ENCODE measurements around the gene NEMP1. TPM values are rescaled to one million over a fixed set of nuclear protein-coding genes. Genes with fewer than 3 reads are reported as not detected.

NEMP1 gene
- total and polyA plus RNA-seq, 2 of the 8 experiments (the other 6 are each of a cell fraction or from before 2014, with no cell fraction given): 30.1 to 43.2 TPM

DNA sequence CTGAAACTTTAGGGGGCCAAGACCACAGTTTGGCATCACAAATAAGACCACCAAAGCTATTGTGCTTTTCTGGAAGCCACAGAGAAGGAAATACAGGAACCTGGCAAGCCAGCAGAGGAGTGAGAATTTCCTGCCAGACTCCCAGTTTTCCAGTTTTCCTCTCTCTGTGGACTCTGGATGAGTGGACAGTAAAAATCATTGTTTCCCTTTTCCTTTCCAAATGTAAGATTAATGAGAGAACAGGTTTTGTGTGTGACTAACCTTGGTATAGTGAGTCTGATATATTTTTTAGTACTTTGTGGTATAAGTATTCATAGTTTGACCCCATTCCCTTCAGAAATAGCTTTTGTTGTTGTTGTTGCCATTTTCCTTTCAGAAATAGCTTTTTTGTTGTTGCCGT, 59.7 kb downstream of the NEMP1 start:
- Histone ChIP-seq H2AK5ac (ENCODE audit: low read depth, low read length) (no peak overlapping the region), H3K4me1 (replicated peaks in 1 of 4; ENCODE audit: control insufficient read depth in 3 of 4, insufficient read depth in 4 of 4, low read length in 3 of 4) (peaks cover 4 to 9% (median 4%) of the 10 kb centered on the region in 4 experiments), H4K8ac (ENCODE audit: extremely low read depth, insufficient read depth, low read length) (no peak overlapping the region), H3K14ac (ENCODE audit: insufficient read length) (no peak overlapping the region), H3K36me3 (ENCODE audit: control insufficient read depth in 2 of 4, insufficient read depth in 4 of 4, low read length in 3 of 4) (no peaks in the 10 kb centered on the region), H4K20me1 (replicated peaks in 1 of 2; ENCODE audit: control insufficient read depth in 1 of 2, insufficient read depth in 2 of 2, low read length in 2 of 2) (no peaks in the 10 kb centered on the region), H2AFZ (ENCODE audit: low read length) (no peak overlapping the region), H2BK15ac (ENCODE audit: low read length) (no peak overlapping the region), H2BK5ac (ENCODE audit: low read depth, low read length) (no peak overlapping the region), H3K23ac (ENCODE audit: insufficient read length) (no peak overlapping the region), H2BK12ac (ENCODE audit: low read depth, low read length) (no peak overlapping the region), H3K4me3 (ENCODE audit: extremely low read depth in 1 of 4, insufficient read depth in 2 of 4, low read depth in 3 of 4, low read length in 4 of 4) (no peak overlapping the region), H4K5ac (ENCODE audit: insufficient read length, low read depth, low read length) (no peak overlapping the region), H4K91ac (replicated peaks; ENCODE audit: insufficient read length, low read length) (no peak overlapping the region), H3K27ac (ENCODE audit: low read depth, low read length) (no peak overlapping the region), H3K79me1 (ENCODE audit: low read depth, low read length) (no peaks in the 10 kb centered on the region), H3K27me3 (replicated peaks in 1 of 4; ENCODE audit: control insufficient read depth in 3 of 4, extremely low read depth in 1 of 4, insufficient read depth in 3 of 4, low read length in 3 of 4) (no peaks in the 10 kb centered on the region), H2BK120ac (replicated peaks; ENCODE audit: low read depth, low read length) (no peak overlapping the region), H2BK20ac (ENCODE audit: low read length) (no peak overlapping the region), H3K23me2 (ENCODE audit: low read depth, low read length) (no peaks in the 10 kb centered on the region; the same call in 1 of the 2 replicates), H3K56ac (replicated peaks; ENCODE audit: insufficient read length, low read depth, low read length) (no peak overlapping the region), H3K4ac (replicated peaks; ENCODE audit: insufficient read length, low read depth, low read length) (no peak overlapping the region), H3K18ac (ENCODE audit: extremely low read depth, low read length) (no peak overlapping the region), H3K9ac (replicated peaks in 1 of 4; ENCODE audit: extremely low read depth in 1 of 4, low read depth in 3 of 4, low read length in 3 of 4) (no peak overlapping the region), H3K4me2 (ENCODE audit: insufficient read depth in 1 of 2, low read depth in 2 of 2, low read length in 2 of 2) (no peak overlapping the region), H3K79me2 (ENCODE audit: control insufficient read depth in 1 of 2, insufficient read depth in 2 of 2, low read length in 2 of 2) (no peaks in the 10 kb centered on the region), H3K9me3 (ENCODE audit: insufficient read depth in 2 of 2, low read depth in 1 of 2, low read length in 1 of 2) (no peaks in the 10 kb centered on the region)
- DNase-seq (ENCODE audit: low read depth in 1 of 2, low spot score in 2 of 2): no peak
- ChIA-PET CTCF (ENCODE audit: partially characterized antibody) (interaction anchor here (1.0 to 10.1 kb wide), 11 partner anchors 14 to 206 kb away, joined by 3 to 95 read pairs (median 5); partner anchors contain the start of genes MYO1A, STAT6 and ZBTB39), POLR2A (ENCODE audit: partially characterized antibody) (interaction anchor here (0.9 to 2.3 kb wide), 4 partner anchors 10 to 92 kb away, joined by 3 to 7 read pairs (median 4); partner anchors contain the start of gene STAT6)
- WGBS, 2 experiments (ENCODE audit: extremely low coverage in 1 of 2, insufficient coverage in 1 of 2, insufficient read length in 1 of 2, insufficient replicate concordance in 2 of 2, low coverage in 1 of 2, low lambda C conversion rate in 2 of 2, missing lambda C conversion rate in 1 of 2): 88% methylated on average over 1 of the region's 1 CpG; no CpG with 5 or more reads in 1 of the 2 experiments
- FAIRE-seq: no peak
- no peak for TF ChIP-seq KDM4A (IDR thresholded peaks at IDR 0.05; ENCODE audit: low read depth, low read length, severe bottlenecking)
